BE2C (cell line): ENCODE results near the gene SYNDIG1.

Source experiments
- DNase-seq: peaks from one replicate; pipeline ENCODE4 v3.0.0-alpha.2; 2020
- H3K27me3 ChIP-seq: fragments of 250-450 bp; sonication (Bioruptor Pico); 2 replicates; pipeline ENCODE4 v1.5.1; 2020; ENCODE audit warnings: mild to moderate bottlenecking
- H3K36me3 ChIP-seq: fragments of 250-450 bp; sonication (Bioruptor Pico); 2 replicates; pipeline ENCODE4 v1.5.1; 2020; ENCODE audit warnings: mild to moderate bottlenecking
- H3K4me1 ChIP-seq: fragments of 250-450 bp; sonication (Bioruptor Pico); 2 replicates; pipeline ENCODE4 v1.5.1; 2020
- H3K4me3 ChIP-seq: 2 replicates; pipeline ENCODE4 v1.5.1; 2011; ENCODE audit warnings: low read depth, low read length
- H3K9me3 ChIP-seq: fragments of 250-450 bp; sonication (Bioruptor Pico); 2 replicates; pipeline ENCODE4 v1.5.1; 2020
- TF ChIP-seq, protein P1 (sequence below): IDR thresholded peaks from 2 replicates; pipeline ENCODE4 v1.5.1; 2012; ENCODE audit warnings: mild to moderate bottlenecking, low read depth, low read length

The SYNDIG1 gene

DNA sequence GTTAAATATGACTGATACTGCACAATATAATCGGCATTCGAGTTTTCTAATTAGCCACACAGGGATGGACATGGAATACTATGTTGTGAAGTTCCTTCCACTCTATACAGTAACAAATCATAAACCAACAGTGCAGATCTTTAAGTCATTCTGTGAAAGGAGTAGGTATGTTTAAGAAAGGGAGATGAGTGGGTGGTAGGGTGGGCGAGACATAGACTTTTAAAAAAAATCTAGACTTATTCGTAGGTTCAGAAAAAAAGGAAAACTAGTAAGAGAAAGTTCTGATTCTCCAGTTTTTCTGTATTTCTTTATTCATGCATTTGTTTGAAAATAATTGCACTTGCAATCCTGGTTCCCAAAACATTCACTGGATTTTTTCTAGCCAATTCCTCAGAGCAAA, 61.8 kb downstream of the SYNDIG1 start:
- H3K4me1 ChIP-seq: no peaks in the 10 kb centered on the region
- TF ChIP-seq, protein P1, sequence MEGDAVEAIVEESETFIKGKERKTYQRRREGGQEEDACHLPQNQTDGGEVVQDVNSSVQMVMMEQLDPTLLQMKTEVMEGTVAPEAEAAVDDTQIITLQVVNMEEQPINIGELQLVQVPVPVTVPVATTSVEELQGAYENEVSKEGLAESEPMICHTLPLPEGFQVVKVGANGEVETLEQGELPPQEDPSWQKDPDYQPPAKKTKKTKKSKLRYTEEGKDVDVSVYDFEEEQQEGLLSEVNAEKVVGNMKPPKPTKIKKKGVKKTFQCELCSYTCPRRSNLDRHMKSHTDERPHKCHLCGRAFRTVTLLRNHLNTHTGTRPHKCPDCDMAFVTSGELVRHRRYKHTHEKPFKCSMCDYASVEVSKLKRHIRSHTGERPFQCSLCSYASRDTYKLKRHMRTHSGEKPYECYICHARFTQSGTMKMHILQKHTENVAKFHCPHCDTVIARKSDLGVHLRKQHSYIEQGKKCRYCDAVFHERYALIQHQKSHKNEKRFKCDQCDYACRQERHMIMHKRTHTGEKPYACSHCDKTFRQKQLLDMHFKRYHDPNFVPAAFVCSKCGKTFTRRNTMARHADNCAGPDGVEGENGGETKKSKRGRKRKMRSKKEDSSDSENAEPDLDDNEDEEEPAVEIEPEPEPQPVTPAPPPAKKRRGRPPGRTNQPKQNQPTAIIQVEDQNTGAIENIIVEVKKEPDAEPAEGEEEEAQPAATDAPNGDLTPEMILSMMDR: no peak
- H3K27me3 ChIP-seq: no peaks in the 10 kb centered on the region
- no peak overlapping the region for H3K4me3 ChIP-seq
- DNase-seq: no peak
- no peaks in the 10 kb centered on the region for H3K36me3 ChIP-seq
- no peaks in the 10 kb centered on the region for H3K9me3 ChIP-seq

DNA sequence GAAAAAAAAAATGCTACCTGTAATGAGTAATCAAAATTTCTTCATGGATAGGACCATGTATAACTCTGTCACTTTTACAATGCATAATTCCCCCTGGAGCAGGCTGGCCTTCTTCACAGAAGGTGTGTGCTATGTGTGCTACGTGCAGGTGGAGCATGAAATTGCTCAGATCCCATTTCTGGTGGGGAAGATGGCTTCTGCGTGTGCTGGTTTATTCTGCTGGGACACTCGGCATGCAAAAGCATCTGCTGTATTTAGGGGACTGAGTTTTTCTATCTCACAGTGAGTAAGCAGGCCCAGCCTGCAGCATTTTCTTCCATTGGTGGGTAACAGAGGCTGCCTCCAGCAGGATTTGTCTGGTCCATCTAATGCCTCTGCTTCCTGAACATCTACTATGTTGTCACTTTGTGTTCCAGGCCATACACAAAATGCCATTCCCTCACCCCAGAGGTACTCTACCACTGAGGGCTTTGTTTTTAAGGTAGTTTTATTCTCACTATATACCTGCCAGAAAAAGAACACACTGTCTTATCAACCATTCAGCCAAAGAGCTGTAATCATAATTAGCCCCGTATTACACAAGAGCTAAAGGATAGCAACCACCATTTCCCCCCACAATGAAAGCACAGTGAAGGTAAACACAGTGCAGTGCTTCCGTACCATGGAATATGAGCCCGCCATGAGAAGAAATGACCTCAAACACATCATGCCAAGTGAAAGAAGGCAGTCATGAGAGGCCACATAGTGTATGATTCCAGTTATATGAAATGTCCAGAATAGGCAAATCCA, 62.4 kb downstream of the SYNDIG1 start:
- no peak overlapping the region for H3K4me3 ChIP-seq
- TF ChIP-seq, protein P1: no peak
- H3K4me1 ChIP-seq: no peaks in the 10 kb centered on the region
- no peaks in the 10 kb centered on the region for H3K36me3 ChIP-seq
- DNase-seq: no peak
- H3K9me3 ChIP-seq: no peaks in the 10 kb centered on the region
- H3K27me3 ChIP-seq: no peaks in the 10 kb centered on the region

DNA sequence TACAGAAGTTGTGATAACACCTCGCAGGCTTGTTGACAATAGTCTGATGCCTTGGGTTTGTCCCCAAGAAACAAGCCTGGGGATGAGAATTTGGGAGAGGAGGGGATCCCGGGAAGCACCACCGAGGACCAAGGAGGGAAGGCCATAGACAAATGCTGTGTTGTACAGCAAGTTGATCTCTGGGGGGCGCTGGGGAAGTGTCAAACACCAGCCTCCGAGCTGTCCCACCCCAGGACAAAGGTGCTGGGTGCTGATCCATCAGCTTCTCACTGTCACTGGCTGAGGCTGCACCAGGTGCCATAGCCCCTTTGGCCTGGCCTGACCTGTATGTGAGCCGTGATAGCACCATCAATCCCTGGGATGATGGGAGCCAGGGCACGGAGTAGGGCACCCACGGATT, 64.0 kb downstream of the SYNDIG1 start:
- no peaks in the 10 kb centered on the region for H3K36me3 ChIP-seq
- H3K27me3 ChIP-seq: no peaks in the 10 kb centered on the region
- no peak for DNase-seq
- TF ChIP-seq, protein P1: no peak
- H3K4me1 ChIP-seq: no peaks in the 10 kb centered on the region
- no peak overlapping the region for H3K4me3 ChIP-seq
- H3K9me3 ChIP-seq: no peaks in the 10 kb centered on the region

DNA sequence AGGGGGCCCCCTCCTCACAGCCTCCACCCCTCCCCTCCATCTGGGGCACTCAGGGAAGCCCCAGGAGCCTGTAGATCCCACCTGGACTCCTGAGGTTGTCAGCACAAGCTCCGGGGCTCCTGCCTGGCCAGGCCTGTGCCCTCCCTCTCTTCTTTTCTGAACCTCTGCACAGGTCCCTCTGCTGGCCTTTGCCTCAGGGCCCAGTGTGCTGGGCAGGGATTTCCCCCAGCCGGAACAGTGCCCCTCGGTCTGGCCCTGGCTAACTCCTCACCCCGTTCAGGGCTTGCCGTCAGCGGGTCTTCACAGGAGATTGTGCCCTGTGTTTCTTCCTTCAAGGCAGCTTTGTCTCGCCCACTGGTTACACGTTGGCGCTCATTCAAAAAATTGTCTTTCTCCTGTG, 64.9 kb downstream of the SYNDIG1 start:
- Histone ChIP-seq H3K4me3 (no peak overlapping the region), H3K27me3 (no peaks in the 10 kb centered on the region), H3K9me3 (no peaks in the 10 kb centered on the region), H3K4me1 (no peaks in the 10 kb centered on the region), H3K36me3 (no peaks in the 10 kb centered on the region)
- TF ChIP-seq, protein P1: no peak
- no peak for DNase-seq

DNA sequence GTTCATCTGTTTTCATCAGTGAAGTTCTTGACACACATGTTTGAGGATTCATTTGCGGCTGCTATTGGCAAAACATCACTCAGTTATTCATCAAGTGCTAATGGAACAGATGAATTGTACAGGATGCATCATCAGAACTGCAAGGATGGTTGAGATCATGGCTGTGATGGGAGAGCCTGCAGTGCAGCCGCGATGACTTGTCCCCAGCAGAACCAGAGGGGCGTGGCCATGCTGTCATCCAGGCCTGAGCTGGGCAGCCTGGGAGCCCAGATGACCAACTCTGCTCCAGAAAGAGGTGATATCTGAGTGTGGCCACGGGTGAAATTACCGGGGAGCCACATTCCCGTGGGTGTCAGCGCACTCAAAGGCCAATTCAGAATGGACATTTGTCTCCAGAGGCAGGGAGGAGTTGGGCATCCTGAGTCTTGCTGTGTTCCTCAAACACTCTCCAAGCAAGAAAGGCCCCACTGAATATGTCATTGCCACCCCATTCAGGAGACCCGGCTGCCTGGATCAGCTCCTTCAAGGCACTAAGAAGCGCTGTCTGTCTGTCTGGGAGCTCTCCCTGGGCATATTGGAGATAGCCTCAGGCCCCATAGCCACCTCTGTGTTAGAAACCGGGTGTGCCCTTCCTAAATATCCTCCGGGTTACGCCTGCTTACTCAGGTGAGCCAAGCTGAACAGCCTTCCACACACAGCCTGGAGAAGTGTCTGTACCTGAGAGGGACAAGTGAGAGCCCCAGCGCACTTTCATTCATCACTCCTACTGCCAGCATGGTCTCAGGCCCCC, 66.7 kb downstream of the SYNDIG1 start:
- DNase-seq: no peak
- H3K4me1 ChIP-seq: no peaks in the 10 kb centered on the region
- H3K4me3 ChIP-seq: no peak overlapping the region
- no peaks in the 10 kb centered on the region for H3K27me3 ChIP-seq
- no peaks in the 10 kb centered on the region for H3K9me3 ChIP-seq
- TF ChIP-seq, protein P1: no peak
- no peaks in the 10 kb centered on the region for H3K36me3 ChIP-seq

DNA sequence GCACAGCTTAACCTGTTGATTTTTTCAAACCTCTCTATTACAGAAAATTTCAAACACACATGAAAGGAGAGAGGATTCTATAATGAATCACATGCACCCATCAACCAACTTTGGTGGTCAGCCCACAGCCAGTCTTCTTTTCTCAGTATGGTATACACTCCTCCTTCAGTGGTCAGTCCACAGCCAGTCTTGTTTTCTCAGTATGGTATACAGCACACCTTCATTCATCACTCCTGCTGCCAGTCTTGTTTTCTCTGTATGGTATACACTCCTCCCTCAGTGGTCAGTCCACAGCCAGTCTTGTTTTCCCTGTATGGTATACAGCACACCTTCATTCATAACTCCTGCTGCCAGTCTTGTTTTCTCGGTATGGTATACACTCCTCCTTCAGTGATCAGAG, 67.8 kb downstream of the SYNDIG1 start:
- Histone ChIP-seq H3K36me3 (no peaks in the 10 kb centered on the region), H3K27me3 (no peaks in the 10 kb centered on the region), H3K9me3 (no peaks in the 10 kb centered on the region), H3K4me1 (no peaks in the 10 kb centered on the region), H3K4me3 (no peak overlapping the region)
- no peak for DNase-seq
- TF ChIP-seq, protein P1: no peak
